HEK293 (cell line): ENCODE measurements around the gene APC2.

Experiments used
- CTCF ChIP-seq: fragments of 450-650 bp; formaldehyde crosslinking; IDR thresholded peaks from 2 replicates; pipeline ENCODE4 v1.5.1; 2016; ENCODE audit warnings: missing biosample characterization, missing genetic modification characterization
- GLI2 ChIP-seq: fragments of 450-650 bp; formaldehyde crosslinking; IDR thresholded peaks from 2 replicates; pipeline ENCODE4; 2017; ENCODE audit warnings: missing biosample characterization, missing genetic modification characterization, low read depth, borderline replicate concordance
- KLF1 ChIP-seq: fragments of 450-650 bp; formaldehyde crosslinking; IDR thresholded peaks from 2 replicates; pipeline ENCODE4 v1.5.1; 2016; ENCODE audit warnings: missing biosample characterization, missing genetic modification characterization
- KLF16 ChIP-seq: fragments of 450-650 bp; formaldehyde crosslinking; IDR thresholded peaks from 2 replicates; pipeline ENCODE4 v1.5.1; 2017; ENCODE audit warnings: missing biosample characterization, missing genetic modification characterization
- KLF7 ChIP-seq: fragments of 450-650 bp; formaldehyde crosslinking; IDR thresholded peaks from 2 replicates; pipeline ENCODE4 v1.5.1; 2016; ENCODE audit warnings: missing biosample characterization, missing genetic modification characterization, borderline replicate concordance
- KLF8 ChIP-seq: fragments of 450-650 bp; formaldehyde crosslinking; IDR thresholded peaks from 2 replicates; pipeline ENCODE4 v1.5.1; 2016; ENCODE audit warnings: missing biosample characterization, missing genetic modification characterization
- PATZ1 ChIP-seq: fragments of 450-650 bp; formaldehyde crosslinking; IDR thresholded peaks from 2 replicates; pipeline ENCODE4 v1.5.1; 2016; ENCODE audit warnings: missing biosample characterization, missing genetic modification characterization
- SETDB1 ChIP-seq: IDR thresholded peaks from one replicate; pipeline ENCODE4 v1.6.1; 2017; ENCODE audit warnings: mild to moderate bottlenecking, low read length, moderate library complexity, mixed read lengths; ENCODE audit not compliant: insufficient read length
- TRIM28 ChIP-seq: IDR thresholded peaks from 2 replicates; pipeline ENCODE4 v1.6.1; 2011; ENCODE audit warnings: low read length, control low read depth, borderline replicate concordance
- YY2 ChIP-seq: fragments of 450-650 bp; formaldehyde crosslinking; IDR thresholded peaks from 2 replicates; pipeline ENCODE4 v1.5.1; 2016; ENCODE audit warnings: missing biosample characterization, missing genetic modification characterization
- ZBTB1 ChIP-seq: fragments of 450-650 bp; formaldehyde crosslinking; IDR thresholded peaks from 2 replicates; pipeline ENCODE4 v1.5.1; 2016; ENCODE audit warnings: missing biosample characterization, missing genetic modification characterization
- ZBTB11 ChIP-seq: fragments of 450-650 bp; formaldehyde crosslinking; conservative IDR thresholded peaks from 2 replicates; pipeline ENCODE4 v1.5.1; 2016; ENCODE audit warnings: low read depth, missing biosample characterization, missing genetic modification characterization
- ZBTB26 ChIP-seq: fragments of 450-650 bp; formaldehyde crosslinking; optimal IDR thresholded peaks from 2 replicates; pipeline ENCODE3; 2016; ENCODE audit warnings: missing biosample characterization, mild to moderate bottlenecking, missing genetic modification characterization
- ZNF112 ChIP-seq: fragments of 450-650 bp; formaldehyde crosslinking; IDR thresholded peaks from 2 replicates; pipeline ENCODE4 v1.5.0; 2017; ENCODE audit warnings: missing biosample characterization, missing genetic modification characterization
- ZNF133 ChIP-seq: fragments of 450-650 bp; formaldehyde crosslinking; IDR thresholded peaks from 2 replicates; pipeline ENCODE4 v1.5.1; 2016; ENCODE audit warnings: missing biosample characterization, missing genetic modification characterization
- ZNF24 ChIP-seq: fragments of 450-650 bp; formaldehyde crosslinking; IDR thresholded peaks from 2 replicates; pipeline ENCODE4 v1.5.1; 2016; ENCODE audit warnings: missing biosample characterization, missing genetic modification characterization
- ZNF266 ChIP-seq: fragments of 450-650 bp; formaldehyde crosslinking; IDR thresholded peaks from 2 replicates; pipeline ENCODE4 v1.5.1; 2016; ENCODE audit warnings: missing biosample characterization, missing genetic modification characterization, low read depth
- ZNF280D ChIP-seq: fragments of 450-650 bp; formaldehyde crosslinking; IDR thresholded peaks from 2 replicates; pipeline ENCODE4 v1.5.1; 2016; ENCODE audit warnings: missing biosample characterization, missing genetic modification characterization
- ZNF292 ChIP-seq: fragments of 450-650 bp; formaldehyde crosslinking; IDR thresholded peaks from 2 replicates; pipeline ENCODE4 v1.5.1; 2016; ENCODE audit warnings: low read depth, missing biosample characterization, missing genetic modification characterization, borderline replicate concordance
- ZNF37A ChIP-seq: fragments of 450-650 bp; IDR thresholded peaks from 2 replicates; pipeline ENCODE4 v1.5.1; 2018; ENCODE audit warnings: missing biosample characterization, missing genetic modification characterization
- ZNF398 ChIP-seq: fragments of 450-650 bp; formaldehyde crosslinking; IDR thresholded peaks from 2 replicates; pipeline ENCODE4 v1.5.1; 2017; ENCODE audit warnings: missing biosample characterization, missing genetic modification characterization
- ZNF488 ChIP-seq: fragments of 450-650 bp; formaldehyde crosslinking; IDR thresholded peaks from 2 replicates; pipeline ENCODE4 v1.5.1; 2016; ENCODE audit warnings: missing biosample characterization, missing genetic modification characterization
- ZNF561 ChIP-seq: fragments of 450-650 bp; IDR thresholded peaks from 2 replicates; pipeline ENCODE4 v1.5.1; 2018; ENCODE audit warnings: missing biosample characterization, missing genetic modification characterization, borderline replicate concordance
- ZNF626 ChIP-seq: fragments of 450-650 bp; sonication (Bioruptor Pico); formaldehyde crosslinking; IDR thresholded peaks from 2 replicates; pipeline ENCODE4 v1.5.1; 2018; ENCODE audit warnings: missing biosample characterization, missing genetic modification characterization, inconsistent platforms

The APC2 gene

GRCh38 chr19:1449467-1450442, at the start of gene APC2 (continued):
- TF ChIP-seq CTCF (no peak), KLF1 (tag by site-specific recombination) (no peak), ZBTB1 (tag by site-specific recombination) (no peak), ZBTB26 (tag by site-specific recombination) (peak; percentile 39), KLF8 (tag by site-specific recombination) (no peak), ZNF133 (no peak), KLF16 (tag by site-specific recombination) (peak; percentile 34; the same call in 1 of the 2 replicates), ZBTB11 (tag by site-specific recombination) (no peak), KLF7 (tag by site-specific recombination) (no peak), PATZ1 (tag by site-specific recombination) (peak; percentile 94), ZNF24 (no peak), ZNF266 (tag by site-specific recombination) (no peak), ZNF626 (no peak), ZNF488 (tag by site-specific recombination) (no peak), ZNF37A (no peak), ZNF561 (tag by site-specific recombination) (peak; percentile 42; the same call in 1 of the 2 replicates), ZNF292 (tag by site-specific recombination) (no peak), TRIM28 (no peak), ZNF112 (tag by site-specific recombination) (no peak), ZNF280D (tag by site-specific recombination) (no peak), SETDB1 (no peak), GLI2 (no peak), YY2 (tag by site-specific recombination) (no peak), ZNF398 (no peak)
